8988T (cell line): ENCODE results near the gene ARPC2.
A peak's percentile ranks its signal among the peaks of the same experiment; 100 is the strongest.

ENCODE experiments used
- DNase-seq: peaks from one replicate; pipeline ENCODE4 v3.0.0; 2011

The ARPC2 gene

DNA sequence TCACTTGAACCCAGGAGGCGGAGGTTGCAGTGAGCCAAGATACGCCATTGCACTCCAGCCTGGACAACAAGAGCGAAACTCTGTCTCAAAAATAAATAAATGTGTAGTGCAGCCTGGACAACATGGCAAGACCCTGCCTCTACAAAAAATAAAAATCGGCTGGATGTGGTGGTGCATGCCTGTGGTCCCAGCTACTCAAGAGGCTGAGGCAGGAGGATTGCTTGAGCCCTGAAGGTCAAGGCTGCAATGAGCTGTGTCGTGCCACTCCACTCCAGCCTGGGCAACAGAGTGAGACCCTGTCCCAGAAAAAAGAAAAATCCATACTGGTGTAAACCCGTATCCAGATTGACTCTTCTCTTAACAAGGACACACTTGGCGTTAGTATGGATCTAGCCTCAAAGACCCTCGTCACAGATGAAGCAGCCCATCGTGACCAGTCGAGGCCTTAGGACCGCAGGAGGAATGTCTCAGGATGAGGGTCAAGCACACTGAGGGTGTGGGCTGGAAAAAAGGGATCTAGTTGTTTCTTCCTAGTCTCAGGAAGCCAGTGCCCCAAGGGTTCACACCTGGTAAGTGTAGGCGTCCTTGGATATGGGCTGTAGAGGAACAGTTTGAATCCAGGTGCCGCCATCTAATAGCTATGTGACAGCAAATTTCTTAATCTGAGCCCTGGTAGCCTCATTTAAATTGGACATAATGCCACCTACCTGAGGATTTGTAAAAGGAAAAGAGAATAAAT is 39.8 kb downstream of the ARPC2 start:
- no peak for DNase-seq

GRCh38 chr2:218257390-218257981 is 40.5 kb downstream of the ARPC2 start:
- no peak for DNase-seq

DNA sequence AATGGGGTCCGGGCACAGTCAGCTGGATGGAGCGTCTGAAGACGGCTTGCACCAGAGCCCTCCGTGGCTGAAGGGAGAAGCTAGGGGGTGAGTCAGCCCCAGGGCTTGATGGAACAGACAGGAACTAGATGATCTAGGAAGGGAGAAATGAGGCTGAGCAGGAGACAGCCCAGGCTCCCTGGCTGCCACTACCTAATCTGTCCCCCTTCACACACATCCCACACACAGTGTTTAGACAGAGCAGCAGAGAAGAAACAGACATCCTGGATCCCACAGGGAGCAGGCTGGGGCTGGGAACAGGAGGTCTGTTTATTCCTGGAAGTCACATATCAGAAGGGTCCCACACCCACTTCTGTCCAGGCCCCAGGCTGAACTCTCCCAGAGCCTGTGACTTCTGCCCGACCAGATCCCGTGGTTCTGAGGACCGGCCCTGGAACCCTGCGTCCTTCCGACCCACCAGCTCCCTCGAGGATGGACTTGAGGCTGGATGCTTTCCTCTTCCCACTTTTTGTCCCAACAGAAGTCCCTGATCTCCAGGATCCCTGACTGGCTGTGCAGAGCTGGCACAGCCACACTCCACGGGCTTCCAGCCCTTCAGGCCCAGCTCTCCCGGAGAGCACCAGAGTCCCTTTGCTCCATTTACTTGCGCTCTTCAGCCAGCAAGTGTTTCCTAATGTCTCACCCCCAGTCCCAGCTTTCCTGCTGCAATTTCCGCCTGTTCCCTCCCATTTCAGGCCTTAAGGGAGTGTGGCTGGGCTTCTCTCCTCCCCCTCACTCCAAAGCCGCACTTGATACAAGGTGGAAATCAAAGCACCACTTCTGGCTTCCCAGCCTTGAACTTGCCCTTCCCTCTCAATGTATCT is 42.3 kb downstream of the ARPC2 start:
- no peak for DNase-seq

DNA sequence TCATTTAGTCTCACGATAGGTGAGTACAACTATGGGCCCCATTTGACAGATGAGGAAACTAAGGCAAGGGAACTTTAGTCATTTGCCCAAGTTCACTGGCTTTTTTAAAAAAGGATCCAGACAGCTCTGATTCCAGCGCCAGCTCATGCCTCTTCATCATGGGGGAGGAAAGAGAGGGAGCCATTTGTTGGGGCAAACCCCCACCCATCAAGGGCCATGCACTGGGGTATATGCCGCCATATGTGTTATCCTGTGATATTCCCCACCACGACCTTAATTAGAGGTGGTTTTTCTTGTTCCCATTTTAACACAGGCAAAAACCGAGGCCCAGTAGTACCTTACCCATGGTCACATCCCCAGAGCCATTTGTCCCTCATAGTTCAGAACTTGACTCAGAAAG is 43.2 kb downstream of the ARPC2 start:
- DNase-seq = no peak

- no peak for DNase-seq
These were observed 43.9 kb downstream of the ARPC2 start, which contains the start of gene GPBAR1 for GRCh38 chr2:218260742-218261422. GPBAR1 (plus strand) TSS chr2:218261015; CDS start chr2:218262725, 1,710 bp downstream.

GRCh38 chr2:218261423-218262236 is 44.6 kb downstream of the ARPC2 start:
- DNase-seq = no peak

DNA sequence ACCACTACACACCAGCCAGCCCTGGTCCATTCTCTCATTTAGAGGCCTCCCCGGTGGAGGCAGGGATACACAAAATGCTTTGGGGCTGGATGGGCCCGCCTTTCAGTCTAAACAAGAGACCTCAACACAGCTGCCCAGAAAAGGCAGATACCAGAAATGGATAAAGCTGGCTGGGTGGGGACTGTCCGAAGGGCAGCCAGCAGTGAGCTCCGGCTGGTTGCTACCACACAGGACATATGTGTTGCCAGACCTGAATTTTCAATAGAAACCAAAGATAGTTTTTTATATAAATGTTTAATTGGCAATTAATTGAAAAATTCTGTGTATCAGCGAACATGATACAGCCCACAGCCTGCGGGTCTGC is 45.2 kb downstream of the ARPC2 start:
- no peak for DNase-seq

GRCh38 chr2:218262631-218263586 is 45.9 kb downstream of the ARPC2 start:
- no peak for DNase-seq

DNA sequence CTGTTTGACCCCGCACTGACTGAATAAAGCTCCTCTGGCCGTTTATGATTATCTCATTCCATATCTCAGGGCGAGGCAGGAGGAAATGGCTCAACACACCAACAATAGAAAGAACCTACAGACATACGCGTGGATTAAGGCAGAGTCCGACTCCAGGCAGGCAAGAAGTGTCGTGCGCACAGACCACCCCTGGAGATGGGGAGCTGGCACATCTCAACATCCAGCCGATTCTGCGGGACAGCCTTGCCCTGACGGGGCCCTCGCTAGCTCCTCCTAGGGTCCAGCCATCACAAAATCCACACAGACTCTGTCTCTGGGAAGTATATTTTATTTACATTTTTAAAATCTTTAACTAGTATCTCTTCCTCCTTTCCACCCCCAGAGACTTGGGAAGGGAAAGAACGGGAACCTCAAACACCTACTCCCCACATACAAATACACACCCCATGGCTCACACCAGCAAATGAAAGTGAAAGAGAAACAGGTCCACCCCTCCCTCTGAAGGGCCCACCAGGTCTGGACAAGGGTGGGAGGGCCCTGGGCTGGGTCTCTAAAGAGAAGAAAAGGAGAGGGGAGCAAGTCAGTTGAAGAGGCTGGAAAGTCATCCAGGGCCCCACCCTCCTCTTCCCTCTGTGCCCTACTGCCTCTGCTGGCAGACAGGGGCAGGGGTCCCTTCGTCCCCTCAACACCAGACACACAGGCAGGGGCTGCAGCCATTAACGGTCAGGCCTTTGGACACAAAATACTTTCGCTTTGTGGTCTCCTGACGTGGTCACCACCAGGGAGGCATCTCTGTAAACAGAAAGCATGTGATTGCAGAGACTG is 47.0 kb downstream of the ARPC2 start:
- no peak for DNase-seq

- no peak for DNase-seq
These were observed 48.0 kb downstream of the ARPC2 start for GRCh38 chr2:218264773-218265561.

DNA sequence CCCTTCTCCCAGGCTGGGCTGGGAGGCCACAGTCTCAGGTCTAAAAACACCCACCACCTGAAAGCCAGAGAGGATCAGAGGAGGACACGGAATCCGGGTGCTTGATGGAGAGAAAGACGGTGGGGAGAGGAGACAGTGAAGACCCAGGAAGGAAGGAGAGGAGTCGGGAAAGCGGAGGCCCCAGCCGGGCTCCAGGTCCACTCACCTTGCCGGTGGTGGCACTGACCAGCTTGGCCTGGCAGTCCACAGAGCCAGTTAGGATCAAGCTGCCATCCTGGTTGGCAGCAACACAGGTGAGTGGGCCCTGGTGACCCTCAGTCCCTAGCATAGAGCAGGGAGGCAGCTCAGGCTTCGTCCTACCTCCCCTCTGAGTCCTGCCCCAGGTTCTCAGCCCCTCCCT is 48.6 kb downstream of the ARPC2 start:
- DNase-seq = no peak

DNA sequence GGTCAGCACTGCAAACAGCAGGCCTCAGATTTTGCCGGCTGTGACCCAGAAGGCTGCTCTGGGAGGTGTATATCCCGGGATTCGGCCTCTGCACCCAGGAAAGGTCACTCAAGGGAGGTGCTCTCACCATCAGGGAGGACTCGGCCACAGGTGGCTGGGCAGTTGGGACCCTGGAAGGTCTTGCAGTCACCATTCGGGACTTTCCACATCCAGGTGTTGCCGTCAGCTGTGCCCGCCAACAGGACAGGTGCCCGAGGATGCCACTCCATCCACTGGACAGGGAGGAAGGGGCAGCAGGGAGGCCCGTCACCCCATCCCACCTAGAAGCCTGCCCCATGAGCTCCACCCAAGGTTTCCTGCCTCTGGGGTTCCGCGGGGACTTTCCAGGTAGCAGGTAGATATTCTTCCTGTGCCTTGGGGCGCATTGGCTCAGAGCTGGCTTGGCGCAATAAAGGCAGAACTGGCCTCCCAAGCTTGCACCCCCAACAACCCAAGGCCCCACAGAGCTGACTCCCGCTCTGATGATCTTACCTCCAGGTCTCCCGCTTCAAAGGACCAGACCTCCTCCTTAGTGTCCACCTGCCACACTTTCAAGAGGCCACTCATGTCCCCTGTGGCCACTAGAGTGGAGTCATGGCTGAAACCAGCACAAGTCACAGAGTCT is 49.5 kb downstream of the ARPC2 start:
- no peak for DNase-seq

DNA sequence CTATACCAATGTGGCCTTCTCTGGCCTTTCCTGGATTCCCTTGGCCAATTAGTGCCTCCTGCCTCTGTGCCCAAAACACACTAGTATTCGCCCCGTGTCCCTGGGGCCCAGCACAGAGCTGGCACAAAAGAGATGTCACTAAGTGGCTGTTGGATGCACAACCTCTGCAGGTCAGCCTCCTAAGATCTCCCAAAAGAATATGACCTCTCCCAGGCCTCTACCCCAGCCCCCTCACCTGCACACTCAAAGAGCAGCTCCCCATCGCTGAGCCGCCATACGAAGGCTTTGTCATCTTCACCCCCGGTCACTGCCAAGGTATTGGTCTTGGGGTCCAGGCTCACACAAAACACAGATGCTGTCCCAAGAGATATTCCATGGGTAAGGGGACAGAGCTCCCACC is 50.3 kb downstream of the ARPC2 start:
- no peak for DNase-seq

DNA sequence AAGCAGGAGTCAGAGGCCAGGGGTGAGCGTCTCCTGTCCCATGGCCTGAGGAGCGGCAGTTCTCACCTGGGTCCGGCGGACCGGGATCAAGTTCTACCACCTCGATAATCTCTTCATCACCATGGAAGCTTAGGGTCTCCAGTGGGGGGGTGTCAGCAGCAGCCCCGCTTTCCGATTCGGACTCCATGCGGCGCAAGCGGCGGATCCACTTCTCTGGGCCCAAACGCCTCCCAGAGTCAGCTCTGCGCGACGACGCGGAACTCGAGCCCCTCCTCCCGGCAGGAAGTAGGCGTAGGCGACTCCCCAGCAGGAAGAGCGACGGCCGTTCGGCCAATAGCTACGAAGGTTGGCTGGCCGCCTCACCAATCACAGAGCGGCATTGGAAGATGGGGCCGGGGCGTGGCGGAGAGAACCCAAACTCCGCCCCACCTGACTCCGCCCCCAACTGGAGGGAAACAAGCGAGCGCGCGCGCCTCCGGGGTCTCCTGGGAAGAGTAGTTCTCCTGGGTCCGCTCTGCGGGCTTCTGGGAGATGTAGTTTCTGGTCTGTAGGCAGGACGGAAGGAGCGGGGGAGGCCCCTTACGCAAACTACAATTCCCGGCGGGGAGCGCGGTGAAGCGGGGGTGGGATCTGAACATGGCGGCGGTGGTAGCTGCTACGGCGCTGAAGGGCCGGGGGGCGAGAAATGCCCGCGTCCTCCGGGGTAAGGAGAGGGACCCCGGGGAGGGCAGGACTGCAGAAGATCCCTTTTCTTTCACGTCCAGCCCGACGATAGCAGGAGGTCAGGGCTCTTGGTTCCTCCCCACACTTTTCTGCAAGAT is 53.1 kb downstream of the ARPC2 start, which contains the start of the genes AAMP and PNKD:
AAMP (minus strand) TSS at position 238 of the 821 bp plus-strand sequence; CDS start at position 187, 51 bp downstream.
PNKD (plus strand) TSS at position 620 of the 821 bp plus-strand sequence; CDS start at position 637, 17 bp downstream.
- DNase-seq = peak; percentile 97

GRCh38 chr2:218270721-218271486 is 53.9 kb downstream of the ARPC2 start:
- no peak for DNase-seq

DNA sequence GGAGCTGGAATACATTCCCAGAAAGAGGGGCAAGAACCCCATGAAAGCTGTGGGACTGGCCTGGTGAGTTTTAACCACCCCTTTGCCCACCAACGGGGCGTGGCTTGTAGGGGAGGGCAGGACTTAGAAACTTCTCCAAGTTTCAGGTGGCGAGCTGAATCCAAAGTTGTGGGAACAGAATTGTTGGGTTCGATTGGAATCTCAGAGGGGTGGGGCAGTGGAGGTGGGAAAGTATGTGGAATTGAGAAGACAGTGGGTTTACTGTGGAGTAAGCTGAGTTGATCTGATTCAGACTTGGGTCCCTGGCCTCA is 54.5 kb downstream of the ARPC2 start:
- no peak for DNase-seq
